ENCODE measurements around the gene OR6S1. TPM values are rescaled to one million over a fixed set of nuclear protein-coding genes. Genes with fewer than 3 reads are reported as not detected.

The OR6S1 gene
- total and polyA plus RNA-seq, 4 donors: not detected

- peak overlapping the region; percentile 50 to 96 for H3K9ac ChIP-seq (ENCODE audit: low read depth in 1 of 2, low read length in 2 of 2)
- DNase-seq (ENCODE audit: low spot score): no peak
- TF ChIP-seq RXRA (IDR thresholded peaks at IDR 0.05): peak; percentile 59 to 63
- peak; percentile 5 for TF ChIP-seq HNF4G (IDR thresholded peaks at IDR 0.05)
- TF ChIP-seq NR2F2 (IDR thresholded peaks at IDR 0.05): no peak
- TF ChIP-seq ZBTB33 (IDR thresholded peaks at IDR 0.05): no peak
- peak; percentile 19 to 52 for TF ChIP-seq HNF4A (conservative IDR thresholded peaks at IDR 0.05)
- TF ChIP-seq YY1 (IDR thresholded peaks at IDR 0.05): no peak
- no peak for TF ChIP-seq JUND (IDR thresholded peaks at IDR 0.05)
- TF ChIP-seq SP1 (IDR thresholded peaks at IDR 0.05): no peak
- peak; percentile 45 for TF ChIP-seq TAF1 (conservative IDR thresholded peaks at IDR 0.05)
- peak; percentile 13 for TF ChIP-seq REST (IDR thresholded peaks at IDR 0.05)
- WGBS: 8% methylated on average over 22 of the region's 22 CpGs
- no peaks in the 10 kb centered on the region for H3K9me3 ChIP-seq (ENCODE audit: control insufficient read depth in 4 of 4, low read length in 3 of 4)
- H3K27ac ChIP-seq (ENCODE audit: low read depth in 1 of 2, low read length in 2 of 2): peak overlapping the region; percentile 95 to 97
- H3K4me3 ChIP-seq (ENCODE audit: low read depth in 1 of 3, low read length in 3 of 3): peak overlapping the region; percentile 71 to 97 (median 92)
- H3K4me1 ChIP-seq (ENCODE audit: control insufficient read depth in 4 of 4, insufficient read depth in 4 of 4, low read length in 3 of 4): peaks cover 2 to 46% (median 32%) of the 10 kb centered on the region in 4 donors
- no peaks in the 10 kb centered on the region for H3K27me3 ChIP-seq (ENCODE audit: control insufficient read depth in 4 of 4, insufficient read depth in 4 of 4, low read length in 3 of 4)
- H3K36me3 ChIP-seq (ENCODE audit: control insufficient read depth in 4 of 4, insufficient read depth in 3 of 4, low read depth in 1 of 4, low read length in 3 of 4): no peaks in the 10 kb centered on the region
Observed at GRCh38 chr14:20684662-20685456, 43.4 kb upstream of the OR6S1 start.

- H3K4me3 ChIP-seq (ENCODE audit: low read depth in 1 of 3, low read length in 3 of 3): peak within 1 kb of the TSS; percentile 71 to 97 (median 92)
- no peaks in the 10 kb centered on the region for H3K9me3 ChIP-seq (ENCODE audit: control insufficient read depth in 4 of 4, low read length in 3 of 4)
- peak within 1 kb of the TSS; percentile 78 to 96 for H3K9ac ChIP-seq (ENCODE audit: low read depth in 1 of 2, low read length in 2 of 2)
- H3K4me1 ChIP-seq (ENCODE audit: control insufficient read depth in 4 of 4, insufficient read depth in 4 of 4, low read length in 3 of 4): peaks cover 2 to 46% (median 30%) of the 10 kb centered on the region in 4 donors
- under 1% methylated on average over 42 of the region's 42 CpGs for WGBS
- H3K27ac ChIP-seq (ENCODE audit: low read depth in 1 of 2, low read length in 2 of 2): peak within 1 kb of the TSS; percentile 95 to 97
- H3K27me3 ChIP-seq (ENCODE audit: control insufficient read depth in 4 of 4, insufficient read depth in 4 of 4, low read length in 3 of 4): no peaks in the 10 kb centered on the region
- H3K36me3 ChIP-seq (ENCODE audit: control insufficient read depth in 4 of 4, insufficient read depth in 3 of 4, low read depth in 1 of 4, low read length in 3 of 4): no peaks in the 10 kb centered on the region
- peak; percentile 84 for DNase-seq (ENCODE audit: low spot score)
- TF ChIP-seq FOXA2 (IDR thresholded peaks at IDR 0.05) (no peak), REST (IDR thresholded peaks at IDR 0.05) (no peak), MAX (IDR thresholded peaks at IDR 0.05) (peak; percentile 79), ZBTB33 (IDR thresholded peaks at IDR 0.05) (peak; percentile 79), HNF4G (IDR thresholded peaks at IDR 0.05) (no peak), ATF3 (IDR thresholded peaks at IDR 0.05) (peak; percentile 100), RAD21 (IDR thresholded peaks at IDR 0.05) (peak in 1 of 2 donors; percentile 2), JUND (IDR thresholded peaks at IDR 0.05) (peak in 1 of 2 donors; percentile 51), SP1 (IDR thresholded peaks at IDR 0.05) (peak; percentile 48), HNF4A (conservative IDR thresholded peaks at IDR 0.05) (peak in 1 of 2 donors; percentile 14), RXRA (IDR thresholded peaks at IDR 0.05) (peak; percentile 28 to 44), YY1 (IDR thresholded peaks at IDR 0.05) (peak; percentile 15), FOXA1 (IDR thresholded peaks at IDR 0.05) (peak; percentile 33), TAF1 (conservative IDR thresholded peaks at IDR 0.05) (peak; percentile 46), GABPA (IDR thresholded peaks at IDR 0.05 in 1 of 2, conservative IDR thresholded peaks at IDR 0.05 in 1 of 2) (no peak), EGR1 (IDR thresholded peaks at IDR 0.05; ENCODE audit: low read depth in 2 of 2) (no peak), NR2F2 (IDR thresholded peaks at IDR 0.05) (peak; percentile 32)
Observed at GRCh38 chr14:20683891-20684661, 42.6 kb upstream of the OR6S1 start, which contains the start of gene RNASE4. Gene RNASE4 (plus strand): TSS chr14:20684560. CDS start chr14:20699372, 14,812 bp downstream.
